ENCODE data around the gene TOP1. TPM values are rescaled to one million over a fixed set of nuclear protein-coding genes. Genes with fewer than 3 reads are reported as not detected.

TOP1 gene
- total and polyA plus RNA-seq, 2 of the 4 experiments (the other 2 are of a cell fraction) = 14.0 to 21.5 TPM

GRCh38 chr20:41087325-41087685 lies 58.7 kb downstream of the TOP1 start:
- Histone ChIP-seq H2BK15ac (ENCODE audit: low read depth, low read length) (no peak overlapping the region), H3K14ac (replicated peaks; ENCODE audit: low read depth, low read length) (no peak overlapping the region), H3K9ac (ENCODE audit: low read depth, low read length) (no peak overlapping the region), H3K27me3 (ENCODE audit: control insufficient read depth, insufficient read depth, low read length) (no peaks in the 10 kb centered on the region), H3K9me3 (ENCODE audit: control insufficient read depth, insufficient read depth, low read length) (no peaks in the 10 kb centered on the region), H3K79me1 (ENCODE audit: low read depth in 1 of 2, low read length in 2 of 2) (peaks cover 21 to 33% of the 10 kb centered on the region in 2 experiments; a peak in 3 of 4 replicates), H4K8ac (ENCODE audit: low read depth in 2 of 2, low read length in 2 of 2) (no peak overlapping the region), H2BK120ac (ENCODE audit: low read depth, low read length) (no peak overlapping the region), H2AFZ (replicated peaks; ENCODE audit: low read length, poor library complexity) (no peak overlapping the region), H2AK9ac (replicated peaks; ENCODE audit: low read depth, low read length, poor library complexity) (no peak overlapping the region), H3K4me3 (ENCODE audit: insufficient read depth, low read depth, low read length) (no peak overlapping the region), H3K4ac (ENCODE audit: low read depth, low read length) (no peak overlapping the region), H4K20me1 (ENCODE audit: insufficient read depth, low read length) (peaks cover 7% of the 10 kb centered on the region; the same call in 1 of the 2 replicates), H2BK5ac (ENCODE audit: low read depth, low read length, poor library complexity, severe bottlenecking) (no peak overlapping the region), H4K91ac (ENCODE audit: insufficient read depth, low read depth, low read length) (no peak overlapping the region), H3K18ac (ENCODE audit: low read depth, low read length) (no peak overlapping the region), H2BK20ac (ENCODE audit: low read depth, low read length) (no peak overlapping the region), H3K36me3 (ENCODE audit: control insufficient read depth, insufficient read depth, low read length) (peaks cover 33% of the 10 kb centered on the region), H3K4me2 (ENCODE audit: low read depth, low read length) (no peak overlapping the region), H3K4me1 (ENCODE audit: control insufficient read depth, insufficient read depth, low read length) (peaks cover 2% of the 10 kb centered on the region; the same call in 1 of the 2 replicates), H3K56ac (ENCODE audit: extremely low read depth, insufficient read depth, low read length) (no peak overlapping the region), H3K23ac (ENCODE audit: low read depth, low read length) (no peak overlapping the region), H3K9me1 (ENCODE audit: insufficient read depth, low read length) (peaks cover 5% of the 10 kb centered on the region; the same call in 1 of the 2 replicates), H3K27ac (ENCODE audit: insufficient read depth, low read length) (no peak overlapping the region), H4K5ac (ENCODE audit: low read depth, low read length) (no peak overlapping the region), H2AK5ac (ENCODE audit: low read depth, low read length) (no peak overlapping the region)
- in situ Hi-C loops (cut with MboI; ENCODE audit: low sequenced_read_pairs) (no loop called here), dilution Hi-C loops (cut with HindIII; ENCODE audit: low sequenced_read_pairs, unreplicated experiment) (no loop called here), intact Hi-C loops (cut with micrococcal nuclease) (no loop called here)
- ChIA-PET POLR2A (ENCODE audit: unreplicated experiment) (no interaction called here), CTCF (no interaction called here)
- BruUV-seq (replicated peaks) = no TSS peak
- TF ChIP-seq BHLHE40 (IDR thresholded peaks at IDR 0.05; ENCODE audit: low read depth, low read length) (no peak), FOS (IDR thresholded peaks at IDR 0.05; ENCODE audit: low read depth, low read length) (no peak), CHD1 (IDR thresholded peaks at IDR 0.05; ENCODE audit: low read depth, low read length) (no peak), SMC3 (IDR thresholded peaks at IDR 0.05; ENCODE audit: low read depth, low read length) (no peak), MXI1 (IDR thresholded peaks at IDR 0.05; ENCODE audit: borderline replicate concordance, low read depth, low read length) (no peak), NFE2L2 (IDR thresholded peaks at IDR 0.05; ENCODE audit: low read depth, low read length) (no peak), CEBPB (IDR thresholded peaks at IDR 0.05; ENCODE audit: low read depth, low read length) (no peak)
- no peak for ATAC-seq (ENCODE audit: low read depth)
- DNase-seq = no peak
- no CpG with 5 or more reads among the region's 1 CpG for WGBS, 2 experiments (ENCODE audit: extremely low coverage in 2 of 2, insufficient read length in 1 of 2)
